ENCODE data around the gene PCDHGA11.
"Not testable (repeated sequence)": the region's sequence is repeated elsewhere in the genome, so short reads cannot be mapped to it uniquely, and the experiment has no call there.

Gene PCDHGA11

GRCh38 chr5:141397756-141398551, 22.9 kb upstream of the PCDHGA11 start, which contains the start of gene PCDHGB5:
TSS of gene PCDHGB5 (plus strand) at chr5:141397947. CDS start at chr5:141398128, 181 bp downstream.
- peak within 1 kb of the TSS; percentile 23 for H3K4me3 ChIP-seq (replicated peaks; ENCODE audit: insufficient read depth, low read length)
- TF ChIP-seq, protein P1, sequence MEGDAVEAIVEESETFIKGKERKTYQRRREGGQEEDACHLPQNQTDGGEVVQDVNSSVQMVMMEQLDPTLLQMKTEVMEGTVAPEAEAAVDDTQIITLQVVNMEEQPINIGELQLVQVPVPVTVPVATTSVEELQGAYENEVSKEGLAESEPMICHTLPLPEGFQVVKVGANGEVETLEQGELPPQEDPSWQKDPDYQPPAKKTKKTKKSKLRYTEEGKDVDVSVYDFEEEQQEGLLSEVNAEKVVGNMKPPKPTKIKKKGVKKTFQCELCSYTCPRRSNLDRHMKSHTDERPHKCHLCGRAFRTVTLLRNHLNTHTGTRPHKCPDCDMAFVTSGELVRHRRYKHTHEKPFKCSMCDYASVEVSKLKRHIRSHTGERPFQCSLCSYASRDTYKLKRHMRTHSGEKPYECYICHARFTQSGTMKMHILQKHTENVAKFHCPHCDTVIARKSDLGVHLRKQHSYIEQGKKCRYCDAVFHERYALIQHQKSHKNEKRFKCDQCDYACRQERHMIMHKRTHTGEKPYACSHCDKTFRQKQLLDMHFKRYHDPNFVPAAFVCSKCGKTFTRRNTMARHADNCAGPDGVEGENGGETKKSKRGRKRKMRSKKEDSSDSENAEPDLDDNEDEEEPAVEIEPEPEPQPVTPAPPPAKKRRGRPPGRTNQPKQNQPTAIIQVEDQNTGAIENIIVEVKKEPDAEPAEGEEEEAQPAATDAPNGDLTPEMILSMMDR (IDR thresholded peaks at IDR 0.05; ENCODE audit: insufficient read depth, low read length) = peak; percentile 32
- H3K27me3 ChIP-seq (ENCODE audit: insufficient read depth, poor library complexity, severe bottlenecking); H3K27ac ChIP-seq (replicated peaks): not testable (repeated sequence)
- DNase-seq (ENCODE audit: low read depth in 1 of 2, low spot score in 1 of 2) = peak in 1 of 2 experiments; percentile 57

DNA sequence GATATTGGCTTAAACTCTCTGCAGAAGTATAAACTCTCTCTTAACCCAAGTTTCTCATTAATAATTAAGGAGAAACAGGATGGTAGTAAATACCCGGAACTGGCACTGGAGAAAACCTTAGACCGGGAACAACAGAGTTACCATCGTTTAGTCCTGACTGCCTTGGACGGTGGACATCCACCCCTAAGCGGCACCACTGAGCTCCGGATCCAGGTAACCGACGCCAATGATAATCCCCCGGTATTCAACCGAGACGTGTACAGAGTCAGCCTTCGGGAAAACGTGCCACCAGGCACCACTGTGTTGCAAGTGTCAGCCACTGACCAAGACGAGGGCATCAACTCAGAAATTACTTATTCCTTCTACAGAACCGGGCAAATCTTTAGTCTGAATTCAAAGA, 22.2 kb upstream of the PCDHGA11 start:
- no peak for DNase-seq (ENCODE audit: low read depth in 1 of 2, low spot score in 1 of 2)
- TF ChIP-seq, protein P1 (IDR thresholded peaks at IDR 0.05; ENCODE audit: insufficient read depth, low read length) = no peak
- TF ChIP-seq, protein P2, sequence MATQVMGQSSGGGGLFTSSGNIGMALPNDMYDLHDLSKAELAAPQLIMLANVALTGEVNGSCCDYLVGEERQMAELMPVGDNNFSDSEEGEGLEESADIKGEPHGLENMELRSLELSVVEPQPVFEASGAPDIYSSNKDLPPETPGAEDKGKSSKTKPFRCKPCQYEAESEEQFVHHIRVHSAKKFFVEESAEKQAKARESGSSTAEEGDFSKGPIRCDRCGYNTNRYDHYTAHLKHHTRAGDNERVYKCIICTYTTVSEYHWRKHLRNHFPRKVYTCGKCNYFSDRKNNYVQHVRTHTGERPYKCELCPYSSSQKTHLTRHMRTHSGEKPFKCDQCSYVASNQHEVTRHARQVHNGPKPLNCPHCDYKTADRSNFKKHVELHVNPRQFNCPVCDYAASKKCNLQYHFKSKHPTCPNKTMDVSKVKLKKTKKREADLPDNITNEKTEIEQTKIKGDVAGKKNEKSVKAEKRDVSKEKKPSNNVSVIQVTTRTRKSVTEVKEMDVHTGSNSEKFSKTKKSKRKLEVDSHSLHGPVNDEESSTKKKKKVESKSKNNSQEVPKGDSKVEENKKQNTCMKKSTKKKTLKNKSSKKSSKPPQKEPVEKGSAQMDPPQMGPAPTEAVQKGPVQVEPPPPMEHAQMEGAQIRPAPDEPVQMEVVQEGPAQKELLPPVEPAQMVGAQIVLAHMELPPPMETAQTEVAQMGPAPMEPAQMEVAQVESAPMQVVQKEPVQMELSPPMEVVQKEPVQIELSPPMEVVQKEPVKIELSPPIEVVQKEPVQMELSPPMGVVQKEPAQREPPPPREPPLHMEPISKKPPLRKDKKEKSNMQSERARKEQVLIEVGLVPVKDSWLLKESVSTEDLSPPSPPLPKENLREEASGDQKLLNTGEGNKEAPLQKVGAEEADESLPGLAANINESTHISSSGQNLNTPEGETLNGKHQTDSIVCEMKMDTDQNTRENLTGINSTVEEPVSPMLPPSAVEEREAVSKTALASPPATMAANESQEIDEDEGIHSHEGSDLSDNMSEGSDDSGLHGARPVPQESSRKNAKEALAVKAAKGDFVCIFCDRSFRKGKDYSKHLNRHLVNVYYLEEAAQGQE (IDR thresholded peaks at IDR 0.05; ENCODE audit: insufficient replicate concordance, low read depth) = no peak
- TF ChIP-seq SPI1 (IDR thresholded peaks at IDR 0.05; ENCODE audit: borderline replicate concordance, low read depth) = no peak
- TF ChIP-seq GABPA (IDR thresholded peaks at IDR 0.05; ENCODE audit: low read depth) = no peak
- TF ChIP-seq POLR2AphosphoS5 (IDR thresholded peaks at IDR 0.05; ENCODE audit: low read depth) = no peak
- no peak overlapping the region for H3K27ac ChIP-seq (replicated peaks)
- H3K27me3 ChIP-seq (ENCODE audit: insufficient read depth, poor library complexity, severe bottlenecking) = no peaks in the 10 kb centered on the region
- H3K4me3 ChIP-seq (replicated peaks; ENCODE audit: insufficient read depth, low read length) = no peak overlapping the region

DNA sequence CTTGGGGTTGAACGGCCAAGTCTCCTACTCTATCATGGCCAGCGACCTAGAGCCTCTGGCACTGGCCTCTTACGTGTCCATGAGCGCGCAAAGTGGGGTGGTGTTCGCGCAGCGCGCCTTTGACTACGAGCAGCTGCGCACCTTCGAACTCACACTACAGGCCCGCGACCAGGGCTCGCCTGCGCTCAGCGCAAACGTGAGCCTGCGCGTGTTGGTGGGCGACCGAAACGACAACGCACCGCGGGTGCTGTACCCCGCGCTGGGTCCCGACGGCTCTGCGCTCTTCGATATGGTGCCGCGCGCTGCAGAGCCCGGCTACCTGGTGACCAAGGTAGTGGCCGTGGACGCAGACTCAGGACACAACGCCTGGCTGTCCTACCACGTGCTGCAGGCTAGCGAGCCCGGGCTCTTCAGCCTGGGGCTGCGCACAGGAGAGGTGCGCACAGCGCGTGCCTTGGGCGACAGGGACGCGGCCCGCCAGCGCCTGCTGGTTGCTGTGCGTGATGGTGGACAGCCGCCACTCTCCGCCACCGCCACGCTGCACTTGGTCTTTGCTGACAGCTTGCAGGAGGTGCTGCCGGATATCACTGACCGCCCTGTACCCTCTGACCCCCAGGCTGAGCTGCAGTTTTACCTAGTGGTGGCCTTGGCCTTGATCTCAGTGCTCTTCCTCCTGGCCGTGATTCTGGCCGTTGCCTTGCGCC, 21.1 kb upstream of the PCDHGA11 start:
- TF ChIP-seq GABPA (IDR thresholded peaks at IDR 0.05; ENCODE audit: low read depth) = no peak
- no peak for TF ChIP-seq POLR2AphosphoS5 (IDR thresholded peaks at IDR 0.05; ENCODE audit: low read depth)
- TF ChIP-seq, protein P1 (IDR thresholded peaks at IDR 0.05; ENCODE audit: insufficient read depth, low read length) = no peak
- TF ChIP-seq, protein P2 (IDR thresholded peaks at IDR 0.05; ENCODE audit: insufficient replicate concordance, low read depth) = no peak
- no peak for TF ChIP-seq SPI1 (IDR thresholded peaks at IDR 0.05; ENCODE audit: borderline replicate concordance, low read depth)
- no peak overlapping the region for H3K4me3 ChIP-seq (replicated peaks; ENCODE audit: insufficient read depth, low read length)

More for the DNA sequence above, 21.1 kb upstream of the PCDHGA11 start:
- no peak for DNase-seq (ENCODE audit: low read depth in 1 of 2, low spot score in 1 of 2)
- Histone ChIP-seq H3K27me3 (ENCODE audit: insufficient read depth, poor library complexity, severe bottlenecking) (no peaks in the 10 kb centered on the region), H3K27ac (replicated peaks) (no peak overlapping the region)

All from HL-60 (cell line).